Esophagus muscularis mucosa (tissue), 4 donors: ENCODE measurements around the gene NCAN. TPM values are rescaled to one million over a fixed set of nuclear protein-coding genes. Genes with fewer than 3 reads are reported as not detected.

Experiments used
- DNase-seq: peaks from one replicate; pipeline ENCODE4 v3.0.0-alpha.2; 2017; ENCODE audit errors: extremely low spot score
- H3K27ac ChIP-seq, 4 donors: fragments of 200-600 bp; sonication (generic); replicated peaks in 1 of 4; 1 replicate in 3 of 4; 2 replicates in 1 of 4; pipeline ENCODE4 v1.5.1; 2016 to 2019; ENCODE audit warnings: mild to moderate bottlenecking in 1 of 4
- H3K27me3 ChIP-seq, 4 donors: fragments of 200-600 bp; sonication (generic); one replicate each; pipeline versions ENCODE4 v1.5.1 to v1.6.0; 2016 to 2019
- H3K36me3 ChIP-seq, 4 donors: fragments of 200-600 bp; sonication (generic); one replicate each; pipeline ENCODE4 v1.5.1; 2016 to 2019
- H3K4me1 ChIP-seq, 4 donors: fragments of 200-600 bp; sonication (generic); one replicate each; pipeline ENCODE4 v1.5.1; 2016 to 2019
- H3K4me3 ChIP-seq, 4 donors: fragments of 200-600 bp; sonication (generic); 1 replicate in 2 of 4; 2 replicates in 2 of 4; pipeline ENCODE4 v1.5.1; 2016 to 2019; ENCODE audit warnings: mild to moderate bottlenecking in 4 of 4, moderate library complexity in 1 of 4
- H3K9me3 ChIP-seq, 4 donors: fragments of 200-600 bp; sonication (generic); 1 replicate in 3 of 4; 2 replicates in 1 of 4; pipeline ENCODE4 v1.5.1; 2016 to 2019
- CTCF ChIP-seq, 3 experiments: fragments of 200-600 bp in 2 of 3; fragments of 450-650 bp in 1 of 3; sonication (generic) in 2 of 3; IDR thresholded peaks; one replicate each; pipeline ENCODE4 v1.5.1; 2017 to 2019; ENCODE audit warnings: antibody characterized with exemption in 3 of 3, mild to moderate bottlenecking in 2 of 3, moderate library complexity in 1 of 3
- EP300 ChIP-seq: sonication (generic); formaldehyde crosslinking; IDR thresholded peaks from one replicate; pipeline ENCODE4 v1.6.1; 2017; ENCODE audit warnings: antibody characterized with exemption
- POLR2A ChIP-seq: fragments of 450-650 bp; IDR thresholded peaks from one replicate; pipeline ENCODE4 v1.6.1; 2017; ENCODE audit warnings: antibody characterized with exemption, moderate library complexity, mild to moderate bottlenecking, low read depth
- POLR2AphosphoS5 ChIP-seq, 2 donors: sonication (generic); formaldehyde crosslinking; IDR thresholded peaks; one replicate each; pipeline ENCODE4 v1.6.1; 2017; ENCODE audit warnings: antibody characterized with exemption in 2 of 2
- WGBS: methylation state at CpG from one replicate; pipeline ENCODE4 v1.1.5; 2018; 5-methylcytosine and 5-hydroxymethylcytosine counted together
- intact Hi-C: fragments of 100-400 bp; cut with DNase I; formaldehyde crosslinking; loops from one replicate; pipeline ENCODE4 v1.15.1; 2023
- total RNA-seq, 4 donors: library from RNA; depleted of rRNA; stranded (reverse); fragments of >200 nt; gene quantifications; one replicate each; pipeline versions ENCODE4 v1.1.0 to v1.2.1, GENCODE V29; 2016

NCAN gene
- total RNA-seq, 4 donors from 2014 or later: 0.17 TPM; not detected in 3

GRCh38 chr19:19226663-19227062 lies 14.9 kb downstream of the NCAN start:
- intact Hi-C loops: no loop called here

GRCh38 chr19:19227217-19227616 lies 15.5 kb downstream of the NCAN start:
- 70% methylated on average over 3 of the region's 4 CpGs for WGBS
- peaks cover 4 to 12% (median 10%) of the 10 kb centered on the region in 4 donors for H3K4me1 ChIP-seq
- H3K27me3 ChIP-seq: peaks cover 0 to 62% (median 28%) of the 10 kb centered on the region in 4 donors
- no peaks in the 10 kb centered on the region for H3K36me3 ChIP-seq
- H3K9me3 ChIP-seq: no peaks in the 10 kb centered on the region
- DNase-seq: no peak
- intact Hi-C loops: no loop called here
- H3K27ac ChIP-seq: no peak overlapping the region
- no peak overlapping the region for H3K4me3 ChIP-seq
- TF ChIP-seq EP300: no peak
- no peak for TF ChIP-seq POLR2AphosphoS5 (IDR thresholded peaks at IDR 0.05)
- TF ChIP-seq POLR2A: no peak
- TF ChIP-seq CTCF (IDR thresholded peaks at IDR 0.05): no peak

More at GRCh38 chr19:19226663-19227062, 14.9 kb downstream of the NCAN start:
- Histone ChIP-seq H3K27me3 (peaks cover 0 to 64% (median 28%) of the 10 kb centered on the region in 4 donors), H3K27ac (no peak overlapping the region), H3K36me3 (no peaks in the 10 kb centered on the region), H3K9me3 (no peaks in the 10 kb centered on the region), H3K4me1 (peaks cover 4 to 12% (median 10%) of the 10 kb centered on the region in 4 donors), H3K4me3 (no peak overlapping the region)
- no peak for DNase-seq
- 52% methylated on average over 7 of the region's 10 CpGs for WGBS
- TF ChIP-seq POLR2AphosphoS5 (IDR thresholded peaks at IDR 0.05): no peak
- TF ChIP-seq POLR2A: no peak
- TF ChIP-seq CTCF (IDR thresholded peaks at IDR 0.05): no peak
- no peak for TF ChIP-seq EP300

GRCh38 chr19:19229701-19230100 lies 17.9 kb downstream of the NCAN start:
- intact Hi-C loops: no loop called here
- H3K4me1 ChIP-seq: peaks cover 4 to 8% (median 7%) of the 10 kb centered on the region in 4 donors
- peaks cover 0 to 42% (median 25%) of the 10 kb centered on the region in 4 donors for H3K27me3 ChIP-seq
- peaks cover 0 to 20% (median 16%) of the 10 kb centered on the region in 4 donors for H3K9me3 ChIP-seq
- no peaks in the 10 kb centered on the region for H3K36me3 ChIP-seq
- no peak overlapping the region for H3K4me3 ChIP-seq
- H3K27ac ChIP-seq: no peak overlapping the region
- no peak for DNase-seq
- TF ChIP-seq POLR2AphosphoS5 (IDR thresholded peaks at IDR 0.05) (no peak), CTCF (IDR thresholded peaks at IDR 0.05) (no peak), EP300 (no peak), POLR2A (no peak)
- 78% methylated on average over 3 of the region's 3 CpGs for WGBS

- H3K36me3 ChIP-seq: no peaks in the 10 kb centered on the region
- 88% methylated on average over 9 of the region's 9 CpGs for WGBS
- peaks cover 0 to 33% (median 29%) of the 10 kb centered on the region in 4 donors for H3K9me3 ChIP-seq
- H3K4me1 ChIP-seq: no peaks in the 10 kb centered on the region
- DNase-seq: no peak
- no peak overlapping the region for H3K4me3 ChIP-seq
- no peak overlapping the region for H3K27ac ChIP-seq
- TF ChIP-seq CTCF (IDR thresholded peaks at IDR 0.05) (no peak), POLR2AphosphoS5 (IDR thresholded peaks at IDR 0.05) (no peak), POLR2A (no peak), EP300 (no peak)
- H3K27me3 ChIP-seq: peaks cover 0 to 34% (median 14%) of the 10 kb centered on the region in 4 donors
- intact Hi-C loops: no loop called here
These were observed 19.2 kb downstream of the NCAN start for GRCh38 chr19:19230999-19231398.

GRCh38 chr19:19232261-19232721 lies 20.5 kb downstream of the NCAN start:
- no peaks in the 10 kb centered on the region for H3K4me1 ChIP-seq

More at GRCh38 chr19:19232261-19232721, 20.5 kb downstream of the NCAN start:
- Histone ChIP-seq H3K27ac (no peak overlapping the region), H3K9me3 (peaks cover 0 to 38% (median 31%) of the 10 kb centered on the region in 4 donors), H3K4me3 (no peak overlapping the region), H3K36me3 (no peaks in the 10 kb centered on the region), H3K27me3 (peaks cover 0 to 27% (median 2%) of the 10 kb centered on the region in 4 donors)
- 85% methylated on average over 13 of the region's 19 CpGs for WGBS
- DNase-seq: no peak
- TF ChIP-seq CTCF (IDR thresholded peaks at IDR 0.05) (no peak), EP300 (no peak), POLR2A (no peak), POLR2AphosphoS5 (IDR thresholded peaks at IDR 0.05) (no peak)
- intact Hi-C loops: no loop called here
